BLaER1 treated with 17β-estradiol and CSF1 and Interleukin-3, amounts not matched to agents 10 nM and 100 nM (cell line): ENCODE measurements around the gene KCNK1.
"Not testable (repeated sequence)": the region's sequence is repeated elsewhere in the genome, so short reads cannot be mapped to it uniquely, and the experiment has no call there.

Experiments used
- H3K27ac ChIP-seq, 11 experiments: shearing (Covaris generic); formaldehyde crosslinking; 2 replicates each; pipeline ENCODE4 v1.8.1; 2022
- H3K27me3 ChIP-seq, 11 experiments: shearing (Covaris generic); formaldehyde crosslinking; 2 replicates each; pipeline ENCODE4 v1.8.1; 2022
- H3K36me3 ChIP-seq, 11 experiments: shearing (Covaris generic); formaldehyde crosslinking; 2 replicates each; pipeline ENCODE4 v1.8.1; 2022
- H3K4me1 ChIP-seq, 10 experiments: shearing (Covaris generic); formaldehyde crosslinking; 2 replicates each; pipeline ENCODE4 v1.8.1; 2022
- H3K4me2 ChIP-seq, 11 experiments: shearing (Covaris generic); formaldehyde crosslinking; 2 replicates each; pipeline ENCODE4 v1.8.1; 2022
- H3K4me3 ChIP-seq, 10 experiments: shearing (Covaris generic); formaldehyde crosslinking; 2 replicates each; pipeline ENCODE4 v1.8.1; 2022
- H3K9ac ChIP-seq, 11 experiments: shearing (Covaris generic); formaldehyde crosslinking; 2 replicates each; pipeline ENCODE4 v1.8.1; 2022
- H3K9me3 ChIP-seq, 11 experiments: shearing (Covaris generic); formaldehyde crosslinking; replicated peaks in 1 of 11; 2 replicates each; pipeline ENCODE4 v1.8.1; 2022
- H4K20me1 ChIP-seq, 11 experiments: shearing (Covaris generic); formaldehyde crosslinking; 2 replicates each; pipeline ENCODE4 v1.8.1; 2022
- Cebpa-rat ChIP-seq, 11 experiments: shearing (Covaris generic); IDR thresholded peaks; 2 replicates each; pipeline ENCODE4 v1.8.1; 2022

The KCNK1 gene

GRCh38 chr1:233673947-233674431, 60.1 kb downstream of the KCNK1 start:
- peak overlapping the region; percentile 15 to 77 (median 49); a peak in 20 of 22 replicates for H3K4me2 ChIP-seq
- no peak for TF ChIP-seq Cebpa-rat (IDR thresholded peaks at IDR 0.05)
- H3K27ac ChIP-seq: no peak overlapping the region
- H4K20me1 ChIP-seq: no peaks in the 10 kb centered on the region
- no peaks in the 10 kb centered on the region for H3K36me3 ChIP-seq
- H3K4me1 ChIP-seq: peaks cover 10 to 15% (median 11%) of the 10 kb centered on the region in 10 experiments; a peak in 18 of 20 replicates
- H3K4me3 ChIP-seq: peak overlapping the region in 1 of 10 experiments; percentile 23; a peak in 2 of 20 replicates
- H3K9me3 ChIP-seq: peaks cover 0 to 21% (median 7%) of the 10 kb centered on the region in 11 experiments; a peak in 10 of 22 replicates
- H3K27me3 ChIP-seq: no peaks in the 10 kb centered on the region
- no peak overlapping the region for H3K9ac ChIP-seq

- Histone ChIP-seq H3K36me3 (no peaks in the 10 kb centered on the region), H3K4me2 (no peak overlapping the region), H4K20me1 (no peaks in the 10 kb centered on the region), H3K9me3 (peaks cover 0 to 15% (median 5%) of the 10 kb centered on the region in 11 experiments; a peak in 9 of 22 replicates), H3K9ac (no peak overlapping the region), H3K27me3 (no peaks in the 10 kb centered on the region), H3K4me3 (no peak overlapping the region), H3K4me1 (peaks cover 10 to 15% (median 11%) of the 10 kb centered on the region in 10 experiments; a peak in 18 of 20 replicates), H3K27ac (no peak overlapping the region)
- no peak for TF ChIP-seq Cebpa-rat (IDR thresholded peaks at IDR 0.05)
Observed at GRCh38 chr1:233675446-233675845, 61.5 kb downstream of the KCNK1 start.

GRCh38 chr1:233675893-233676292, 62.0 kb downstream of the KCNK1 start:
- Histone ChIP-seq H3K27ac (no peak overlapping the region), H3K4me1 (peaks cover 10 to 15% (median 11%) of the 10 kb centered on the region in 10 experiments; a peak in 18 of 20 replicates), H4K20me1 (no peaks in the 10 kb centered on the region), H3K9me3 (peaks cover 0 to 11% (median under 1%) of the 10 kb centered on the region in 11 experiments; a peak in 6 of 22 replicates), H3K9ac (no peak overlapping the region), H3K4me3 (no peak overlapping the region), H3K4me2 (no peak overlapping the region), H3K36me3 (no peaks in the 10 kb centered on the region), H3K27me3 (no peaks in the 10 kb centered on the region)
- TF ChIP-seq Cebpa-rat (IDR thresholded peaks at IDR 0.05): no peak

GRCh38 chr1:233677690-233678354, 63.9 kb downstream of the KCNK1 start:
- H3K36me3 ChIP-seq: no peaks in the 10 kb centered on the region
- peaks cover 0 to 9% (median 0%) of the 10 kb centered on the region in 11 experiments; a peak in 3 of 22 replicates for H3K9me3 ChIP-seq
- no peaks in the 10 kb centered on the region for H4K20me1 ChIP-seq
- H3K4me1 ChIP-seq: peaks cover 10 to 14% (median 11%) of the 10 kb centered on the region in 10 experiments; a peak in 18 of 20 replicates
- H3K4me3 ChIP-seq: no peak overlapping the region
- H3K4me2 ChIP-seq: no peak overlapping the region
- TF ChIP-seq Cebpa-rat (IDR thresholded peaks at IDR 0.05): no peak
- H3K27ac ChIP-seq: no peak overlapping the region
- no peaks in the 10 kb centered on the region for H3K27me3 ChIP-seq
- H3K9ac ChIP-seq: no peak overlapping the region

GRCh38 chr1:233679030-233679429, 65.1 kb downstream of the KCNK1 start:
- H3K27ac ChIP-seq: no peak overlapping the region
- H3K36me3 ChIP-seq: no peaks in the 10 kb centered on the region
- TF ChIP-seq Cebpa-rat (IDR thresholded peaks at IDR 0.05): no peak
- no peaks in the 10 kb centered on the region for H4K20me1 ChIP-seq
- H3K4me3 ChIP-seq: no peak overlapping the region
- peaks cover 0 to 2% (median 0%) of the 10 kb centered on the region in 10 experiments; a peak in 7 of 20 replicates for H3K4me1 ChIP-seq
- H3K9me3 ChIP-seq: peaks cover 0 to 9% (median 0%) of the 10 kb centered on the region in 11 experiments; a peak in 3 of 22 replicates
- no peak overlapping the region for H3K4me2 ChIP-seq
- no peaks in the 10 kb centered on the region for H3K27me3 ChIP-seq
- H3K9ac ChIP-seq: no peak overlapping the region

GRCh38 chr1:233679591-233680373, 65.9 kb downstream of the KCNK1 start:
- peaks cover 0 to 9% (median 0%) of the 10 kb centered on the region in 11 experiments; a peak in 3 of 22 replicates for H3K9me3 ChIP-seq
- TF ChIP-seq Cebpa-rat (IDR thresholded peaks at IDR 0.05): no peak
- H3K27me3 ChIP-seq: no peaks in the 10 kb centered on the region
- H4K20me1 ChIP-seq: no peaks in the 10 kb centered on the region
- H3K9ac ChIP-seq: no peak overlapping the region
- H3K4me2 ChIP-seq: no peak overlapping the region
- H3K36me3 ChIP-seq: no peaks in the 10 kb centered on the region
- H3K27ac ChIP-seq: no peak overlapping the region
- H3K4me1 ChIP-seq: no peaks in the 10 kb centered on the region
- no peak overlapping the region for H3K4me3 ChIP-seq

- H3K4me3 ChIP-seq: no peak overlapping the region
- H3K36me3 ChIP-seq: no peaks in the 10 kb centered on the region
- no peaks in the 10 kb centered on the region for H3K9me3 ChIP-seq
- H3K4me2 ChIP-seq: no peak overlapping the region
- H4K20me1 ChIP-seq: no peaks in the 10 kb centered on the region
- no peak for TF ChIP-seq Cebpa-rat (IDR thresholded peaks at IDR 0.05)
- no peak overlapping the region for H3K27ac ChIP-seq
- H3K4me1 ChIP-seq: no peaks in the 10 kb centered on the region
- no peak overlapping the region for H3K9ac ChIP-seq
- no peaks in the 10 kb centered on the region for H3K27me3 ChIP-seq
Observed at GRCh38 chr1:233681285-233681684, 67.4 kb downstream of the KCNK1 start.

- not testable (repeated sequence) for H3K36me3 ChIP-seq, H3K4me3 ChIP-seq, H3K4me2 ChIP-seq, H4K20me1 ChIP-seq, H3K9me3 ChIP-seq, H3K4me1 ChIP-seq, H3K9ac ChIP-seq, H3K27me3 ChIP-seq, H3K27ac ChIP-seq
Observed at GRCh38 chr1:233686653-233687052, 72.7 kb downstream of the KCNK1 start.

GRCh38 chr1:233689017-233689747, 75.3 kb downstream of the KCNK1 start:
- Histone ChIP-seq H4K20me1 (no peaks in the 10 kb centered on the region), H3K4me2 (no peak overlapping the region), H3K9ac (no peak overlapping the region), H3K4me1 (no peaks in the 10 kb centered on the region), H3K9me3 (no peaks in the 10 kb centered on the region), H3K4me3 (no peak overlapping the region), H3K27ac (no peak overlapping the region), H3K36me3 (no peaks in the 10 kb centered on the region), H3K27me3 (no peaks in the 10 kb centered on the region)
- no peak for TF ChIP-seq Cebpa-rat (IDR thresholded peaks at IDR 0.05)
